Epithelial cell of esophagus (primary cell): Measurements from ENCODE around the gene C9orf43.
"Not testable (repeated sequence)": the region's sequence is repeated elsewhere in the genome, so short reads cannot be mapped to it uniquely, and the experiment has no call there.

Source experiments
- DNase-seq: peaks from one replicate; pipeline ENCODE4 v3.0.0; 2010; ENCODE audit warnings: low read depth
- H3K4me3 ChIP-seq: 2 replicates; pipeline ENCODE4 v1.5.1; 2011; ENCODE audit warnings: mild to moderate bottlenecking, low read length, control low read depth
- CTCF ChIP-seq: IDR thresholded peaks from 2 replicates; pipeline ENCODE4 v1.5.1; 2011; ENCODE audit warnings: low read depth, mild to moderate bottlenecking, low read length, control low read depth, inconsistent platforms; ENCODE audit not compliant: insufficient read depth; ENCODE audit errors: missing control alignments

Gene C9orf43

DNA sequence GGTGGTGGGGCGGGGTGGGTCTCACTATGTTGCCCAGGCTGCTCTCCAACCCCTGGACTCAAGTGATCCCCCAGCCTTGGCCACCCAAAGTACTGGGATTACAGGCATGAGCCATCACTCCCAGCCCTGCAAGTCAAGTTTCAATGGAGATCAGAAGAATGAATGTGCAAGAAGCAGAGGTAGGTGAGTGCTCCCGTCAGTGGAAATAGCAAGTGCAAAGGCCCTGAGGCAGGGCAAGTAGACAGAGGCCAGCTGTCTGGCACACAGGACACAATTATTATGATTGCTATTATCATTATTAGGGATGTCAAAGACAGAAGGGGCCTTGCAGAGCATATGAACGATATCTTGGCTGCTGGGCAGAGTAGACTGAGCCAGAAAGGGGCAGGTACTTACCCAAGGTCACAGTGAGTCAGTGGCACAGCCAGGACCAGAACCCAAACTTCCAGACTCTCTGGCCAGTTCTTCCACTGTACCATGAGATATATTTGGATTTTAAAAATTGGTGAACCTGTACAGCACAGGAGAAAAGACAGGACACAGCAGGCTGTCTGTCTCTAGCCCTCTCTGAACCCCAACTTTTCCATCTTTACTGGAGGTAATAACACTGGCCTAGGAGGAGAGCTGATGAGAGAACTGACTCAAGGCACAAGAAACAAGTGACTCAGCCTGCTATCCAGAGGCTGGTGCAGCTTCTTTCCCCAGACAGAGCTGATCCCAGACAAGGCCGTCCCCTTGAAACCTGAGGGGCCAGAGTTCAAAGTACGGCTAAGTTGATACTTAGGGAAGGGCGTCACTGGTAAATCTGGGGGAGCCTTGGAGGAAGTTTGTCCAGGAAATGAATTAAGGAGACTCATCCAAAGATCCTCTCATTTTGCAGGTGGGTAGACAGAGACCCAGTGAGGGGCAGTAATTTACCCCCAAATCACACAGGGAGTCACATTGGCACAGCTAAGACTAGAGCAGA lies 35.2 kb upstream of the C9orf43 start:
- peak overlapping the region; percentile 87 for H3K4me3 ChIP-seq
- TF ChIP-seq CTCF = no peak
- peak; percentile 47 for DNase-seq

DNA sequence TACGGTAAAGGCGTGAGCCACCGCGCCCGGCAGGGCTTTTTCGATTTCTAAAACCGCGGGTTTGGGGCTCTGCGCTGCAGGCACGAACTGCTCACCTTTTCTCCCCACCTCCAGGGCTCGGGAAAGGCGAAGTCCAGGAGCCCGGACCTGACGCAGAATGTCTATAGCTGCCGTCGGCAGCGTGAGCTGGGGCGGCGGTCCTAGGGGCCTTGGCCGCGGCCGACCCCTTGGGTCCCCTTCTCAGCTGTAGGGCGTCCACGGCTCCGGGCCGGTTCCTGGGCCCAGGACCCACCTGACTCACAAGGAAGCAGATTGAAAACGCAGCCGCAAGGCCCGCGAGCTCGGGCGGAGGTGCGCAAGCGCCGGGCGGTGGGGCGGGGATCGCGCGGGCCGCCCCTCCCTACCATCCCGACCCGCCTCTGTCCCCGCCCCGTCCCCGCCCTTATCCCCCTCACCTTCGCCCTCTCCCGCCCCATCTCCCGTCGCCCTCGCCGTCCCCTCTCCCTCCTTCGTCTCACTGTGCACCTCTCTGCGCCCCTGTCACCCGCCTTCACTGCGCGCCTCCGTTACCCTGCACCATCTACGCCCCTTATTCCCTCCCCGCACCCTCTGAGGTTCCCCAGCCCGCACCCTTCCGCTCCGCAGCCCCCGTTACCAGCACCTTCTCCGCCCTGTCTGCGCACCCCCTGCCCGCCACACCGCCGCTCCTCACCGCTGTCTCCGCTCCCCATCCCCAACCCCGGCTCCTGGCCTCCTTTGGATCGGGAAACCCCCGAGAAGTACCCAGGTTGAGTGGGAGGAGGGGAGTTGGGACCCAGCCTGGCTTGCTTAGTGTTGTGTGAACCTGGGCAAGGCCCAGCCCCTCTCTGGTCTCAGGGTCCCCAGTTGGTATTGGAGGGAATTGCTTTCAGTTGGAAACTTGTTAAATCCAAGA lies 33.6 kb upstream of the C9orf43 start, which contains the start of gene HDHD3:
Gene HDHD3 (minus strand): TSS at position 353 of the 934 bp plus-strand sequence. CDS start 2,632 bp downstream, outside the sequence.
- peak within 1 kb of the TSS; percentile 87 for H3K4me3 ChIP-seq
- peak; percentile 86 for DNase-seq
- no peak for TF ChIP-seq CTCF

DNA sequence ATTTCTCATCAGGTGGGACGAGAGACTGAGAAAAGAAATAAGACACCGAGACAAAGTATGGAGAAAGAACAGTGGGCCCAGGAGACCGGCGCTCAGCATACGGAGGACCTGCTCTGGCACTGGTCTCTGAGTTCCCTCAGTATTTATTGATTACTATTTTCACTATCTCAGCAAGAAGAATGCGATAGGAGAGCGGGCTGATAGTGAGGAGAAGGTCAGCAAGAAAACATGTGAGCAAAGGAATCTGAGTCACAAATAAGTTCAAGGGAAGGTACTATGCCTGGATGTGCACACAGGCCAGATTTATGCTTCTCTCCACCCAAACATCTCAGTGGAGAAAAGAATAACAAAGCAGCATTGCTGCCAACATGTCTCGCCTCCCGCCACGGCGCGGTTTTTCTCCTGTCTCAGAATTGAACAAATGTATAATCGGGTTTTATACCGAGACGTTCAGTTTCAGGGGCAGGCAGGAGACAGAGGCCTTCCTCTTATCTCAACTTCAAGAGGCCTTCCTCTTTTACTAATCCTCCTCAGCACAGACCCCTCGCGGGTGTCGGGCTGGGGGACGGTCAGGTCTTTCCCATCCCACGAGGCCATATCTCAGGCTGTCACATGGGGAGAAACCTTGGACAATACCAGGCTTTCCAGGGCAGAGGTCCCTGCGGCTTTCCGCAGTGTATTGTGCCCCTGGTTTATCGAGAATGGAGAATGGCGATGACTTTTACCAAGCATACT lies 31.3 kb upstream of the C9orf43 start:
- DNase-seq, H3K4me3 ChIP-seq: not testable (repeated sequence)

DNA sequence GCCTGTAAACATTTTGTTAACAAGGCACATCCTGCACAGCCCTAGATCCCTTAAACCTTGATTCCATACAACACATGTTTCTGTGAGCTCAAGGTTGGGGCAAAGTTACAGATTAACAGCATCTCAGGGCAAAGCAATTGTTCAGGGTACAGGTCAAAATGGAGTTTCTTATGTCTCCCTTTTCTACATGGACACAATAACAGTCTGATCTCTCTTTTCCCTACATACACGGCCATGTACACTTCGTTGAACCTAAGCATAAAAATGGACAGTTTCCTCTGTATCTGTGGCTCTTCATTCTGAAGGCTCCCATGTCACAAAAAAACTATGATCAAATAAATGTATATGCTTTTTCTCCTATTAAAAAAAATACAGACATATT lies 30.7 kb upstream of the C9orf43 start:
- DNase-seq, H3K4me3 ChIP-seq: not testable (repeated sequence)

GRCh38 chr9:113380869-113381378 lies 29.6 kb upstream of the C9orf43 start:
- no peak overlapping the region for H3K4me3 ChIP-seq
- DNase-seq = peak; percentile 74
- no peak for TF ChIP-seq CTCF

- not testable (repeated sequence) for DNase-seq, H3K4me3 ChIP-seq
Measured at GRCh38 chr9:113381441-113381840, 29.1 kb upstream of the C9orf43 start.

GRCh38 chr9:113381909-113382411 lies 28.6 kb upstream of the C9orf43 start:
- peak; percentile 87 for DNase-seq
- no peak overlapping the region for H3K4me3 ChIP-seq
- TF ChIP-seq CTCF = no peak
